ENCODE data around the gene SHROOM3.
"Not testable (repeated sequence)": the region's sequence is repeated elsewhere in the genome, so short reads cannot be mapped to it uniquely, and the experiment has no call there.

The SHROOM3 gene

GRCh38 chr4:76590798-76591281 is 155.8 kb downstream of the SHROOM3 start:
- peak; percentile 73 for DNase-seq (ENCODE audit: low spot score)
- FAIRE-seq: no peak

- DNase-seq (ENCODE audit: low spot score) (no peak), FAIRE-seq (no peak)
These were observed 157.0 kb downstream of the SHROOM3 start for GRCh38 chr4:76591992-76592391.

GRCh38 chr4:76592460-76592859 is 157.4 kb downstream of the SHROOM3 start:
- no peak for FAIRE-seq
- DNase-seq (ENCODE audit: low spot score): no peak

GRCh38 chr4:76594173-76594572 is 159.1 kb downstream of the SHROOM3 start:
- DNase-seq (ENCODE audit: low spot score) (no peak), FAIRE-seq (no peak)

GRCh38 chr4:76595435-76595834 is 160.4 kb downstream of the SHROOM3 start:
- FAIRE-seq (no peak), DNase-seq (ENCODE audit: low spot score) (no peak)

GRCh38 chr4:76596713-76597112 is 161.7 kb downstream of the SHROOM3 start:
- no peak for FAIRE-seq
- no peak for DNase-seq (ENCODE audit: low spot score)

- DNase-seq (ENCODE audit: low spot score) (no peak), FAIRE-seq (no peak)
These were observed 162.5 kb downstream of the SHROOM3 start for GRCh38 chr4:76597423-76597979.

- no peak for FAIRE-seq
- peak; percentile 11 for DNase-seq (ENCODE audit: low spot score)
These were observed 165.4 kb downstream of the SHROOM3 start for GRCh38 chr4:76600447-76600846.

GRCh38 chr4:76601791-76602190 is 166.8 kb downstream of the SHROOM3 start:
- DNase-seq (ENCODE audit: low spot score): no peak
- FAIRE-seq: no peak

- DNase-seq (ENCODE audit: low spot score) (no peak), FAIRE-seq (no peak)
These were observed 170.1 kb downstream of the SHROOM3 start for GRCh38 chr4:76605099-76605563.

- DNase-seq (ENCODE audit: low spot score): no peak
- FAIRE-seq: no peak
These were observed 171.7 kb downstream of the SHROOM3 start for GRCh38 chr4:76606645-76607265.

- no peak for DNase-seq (ENCODE audit: low spot score)
- no peak for FAIRE-seq
These were observed 172.3 kb downstream of the SHROOM3 start for GRCh38 chr4:76607266-76607799.

GRCh38 chr4:76607846-76608245 is 172.8 kb downstream of the SHROOM3 start:
- FAIRE-seq (no peak), DNase-seq (ENCODE audit: low spot score) (no peak)

- not testable (repeated sequence) for FAIRE-seq; DNase-seq (ENCODE audit: low spot score)
These were observed 173.5 kb downstream of the SHROOM3 start for GRCh38 chr4:76608549-76608948.

GRCh38 chr4:76610751-76611547 is 175.9 kb downstream of the SHROOM3 start:
- no peak for DNase-seq (ENCODE audit: low spot score)
- FAIRE-seq: no peak

- DNase-seq (ENCODE audit: low spot score) (no peak), FAIRE-seq (no peak)
These were observed 176.7 kb downstream of the SHROOM3 start for GRCh38 chr4:76611616-76612207.

GRCh38 chr4:76614589-76614988 is 179.6 kb downstream of the SHROOM3 start:
- FAIRE-seq (no peak), DNase-seq (ENCODE audit: low spot score) (no peak)

GRCh38 chr4:76615999-76616398 is 181.0 kb downstream of the SHROOM3 start:
- no peak for FAIRE-seq
- no peak for DNase-seq (ENCODE audit: low spot score)

- FAIRE-seq (no peak), DNase-seq (ENCODE audit: low spot score) (no peak)
These were observed 181.5 kb downstream of the SHROOM3 start for GRCh38 chr4:76616526-76616925.

- DNase-seq (ENCODE audit: low spot score): no peak
- FAIRE-seq: no peak
These were observed 185.9 kb downstream of the SHROOM3 start for GRCh38 chr4:76620723-76621468.

- FAIRE-seq: no peak
- DNase-seq (ENCODE audit: low spot score): no peak
These were observed 187.1 kb downstream of the SHROOM3 start for GRCh38 chr4:76622126-76622525.
